Tibial nerve (tissue), 4 donors: ENCODE measurements around the gene ORM1. TPM values are rescaled to one million over a fixed set of nuclear protein-coding genes. Genes with fewer than 3 reads are reported as not detected.

ENCODE experiments used
- DNase-seq, 2 donors: peaks; one replicate each; pipeline ENCODE4 v3.0.0-alpha.2; 2019; ENCODE audit warnings: low spot score in 2 of 2
- H3K27ac ChIP-seq, 4 donors: fragments of 200-600 bp; sonication (generic) in 3 of 4; one replicate each; pipeline ENCODE4 v1.5.1; 2017 to 2019; ENCODE audit warnings: mild to moderate bottlenecking in 1 of 4
- H3K27me3 ChIP-seq, 2 donors: fragments of 200-600 bp; sonication (generic) in 1 of 2; one replicate each; pipeline versions ENCODE4 v1.5.1 to v1.6.0; 2017 to 2019
- H3K36me3 ChIP-seq, 3 donors: fragments of 200-600 bp; sonication (generic); one replicate each; pipeline ENCODE4 v1.5.1; 2018 to 2019
- H3K4me1 ChIP-seq, 4 donors: fragments of 200-600 bp; sonication (generic) in 3 of 4; one replicate each; pipeline ENCODE4 v1.5.1; 2017 to 2019
- H3K4me3 ChIP-seq, 4 donors: fragments of 200-600 bp; sonication (generic) in 3 of 4; one replicate each; pipeline ENCODE4 v1.5.1; 2017 to 2019; ENCODE audit warnings: mild to moderate bottlenecking in 1 of 4, moderate library complexity in 1 of 4
- H3K9me3 ChIP-seq, 4 donors: fragments of 200-600 bp; sonication (generic) in 3 of 4; one replicate each; pipeline ENCODE4 v1.5.1; 2017 to 2019
- CTCF ChIP-seq, 5 experiments: fragments of 200-600 bp in 3 of 5; fragments of 450-650 bp in 2 of 5; sonication (generic) in 3 of 5; IDR thresholded peaks; one replicate each; pipeline ENCODE4 v1.5.1; 2016 to 2019; ENCODE audit warnings: antibody characterized with exemption in 5 of 5, mild to moderate bottlenecking in 3 of 5, moderate library complexity in 2 of 5
- EP300 ChIP-seq, 2 donors: sonication (generic); formaldehyde crosslinking; IDR thresholded peaks; one replicate each; pipeline ENCODE4 v1.6.1; 2017; ENCODE audit warnings: antibody characterized with exemption in 2 of 2, mild to moderate bottlenecking in 1 of 2
- POLR2A ChIP-seq, 2 donors: fragments of 450-650 bp; IDR thresholded peaks; one replicate each; pipeline ENCODE4 v1.6.1; 2017; ENCODE audit warnings: antibody characterized with exemption in 2 of 2, mild to moderate bottlenecking in 2 of 2, moderate library complexity in 2 of 2
- WGBS, 2 donors: methylation state at CpG; one replicate each; pipeline ENCODE4 v1.1.5; 2018; 5-methylcytosine and 5-hydroxymethylcytosine counted together
- total RNA-seq, 4 donors: library from RNA; depleted of rRNA; stranded (reverse); fragments of >200 nt; gene quantifications; one replicate each; pipeline ENCODE4 v1.1.0, GENCODE V29; 2016

ORM1 gene
- total RNA-seq, 4 donors from 2014 or later = not detected

- peaks cover 0 to 19% (median 0%) of the 10 kb centered on the region in 3 donors for H3K36me3 ChIP-seq
- no peak for DNase-seq
- TF ChIP-seq POLR2A (IDR thresholded peaks at IDR 0.05) (no peak), CTCF (IDR thresholded peaks at IDR 0.05) (no peak), EP300 (IDR thresholded peaks at IDR 0.05) (no peak)
- H3K4me1 ChIP-seq = peaks cover 0 to 17% (median 0%) of the 10 kb centered on the region in 4 donors
- no peak overlapping the region for H3K4me3 ChIP-seq
- H3K9me3 ChIP-seq = no peaks in the 10 kb centered on the region
- H3K27me3 ChIP-seq = no peaks in the 10 kb centered on the region
- 87 to 91% methylated on average over 6 to 11 of the region's 11 CpGs for WGBS, 2 donors
- H3K27ac ChIP-seq = no peak overlapping the region
Measured at GRCh38 chr9:114284316-114285060, 38.4 kb upstream of the ORM1 start.

GRCh38 chr9:114285166-114285867 lies 37.6 kb upstream of the ORM1 start:
- peaks cover 0 to 27% (median 0%) of the 10 kb centered on the region in 3 donors for H3K36me3 ChIP-seq
- DNase-seq = peak in 1 of 2 donors; percentile 1
- WGBS, 2 donors = 45 to 49% methylated on average over 18 to 20 of the region's 20 CpGs
- H3K27me3 ChIP-seq = no peaks in the 10 kb centered on the region
- peak overlapping the region in 1 of 4 donors; percentile 51 for H3K27ac ChIP-seq
- H3K4me3 ChIP-seq = no peak overlapping the region
- no peak for TF ChIP-seq POLR2A (IDR thresholded peaks at IDR 0.05)
- TF ChIP-seq CTCF (IDR thresholded peaks at IDR 0.05) = no peak
- TF ChIP-seq EP300 (IDR thresholded peaks at IDR 0.05) = no peak
- H3K4me1 ChIP-seq = peaks cover 0 to 17% (median 0%) of the 10 kb centered on the region in 4 donors
- H3K9me3 ChIP-seq = no peaks in the 10 kb centered on the region

- DNase-seq = no peak
- WGBS, 2 donors = 82 to 84% methylated on average over 10 of the region's 10 CpGs
- no peak for TF ChIP-seq CTCF (IDR thresholded peaks at IDR 0.05)
- no peak for TF ChIP-seq POLR2A (IDR thresholded peaks at IDR 0.05)
- TF ChIP-seq EP300 (IDR thresholded peaks at IDR 0.05) = no peak
- Histone ChIP-seq H3K9me3 (no peaks in the 10 kb centered on the region), H3K27ac (peak overlapping the region in 1 of 4 donors; percentile 51), H3K4me3 (no peak overlapping the region), H3K36me3 (peaks cover 0 to 31% (median 0%) of the 10 kb centered on the region in 3 donors), H3K27me3 (no peaks in the 10 kb centered on the region), H3K4me1 (peaks cover 0 to 12% (median 0%) of the 10 kb centered on the region in 4 donors)
Measured at GRCh38 chr9:114286146-114286679, 36.7 kb upstream of the ORM1 start.

GRCh38 chr9:114287001-114287762 lies 35.7 kb upstream of the ORM1 start:
- peak in 1 of 2 donors; percentile 5 for DNase-seq
- H3K27ac ChIP-seq = peak overlapping the region in 1 of 4 donors; percentile 39
- peaks cover 0 to 37% (median 0%) of the 10 kb centered on the region in 3 donors for H3K36me3 ChIP-seq
- H3K4me3 ChIP-seq = no peak overlapping the region
- no peaks in the 10 kb centered on the region for H3K27me3 ChIP-seq
- no peak for TF ChIP-seq CTCF (IDR thresholded peaks at IDR 0.05)
- no peak for TF ChIP-seq EP300 (IDR thresholded peaks at IDR 0.05)
- no peak for TF ChIP-seq POLR2A (IDR thresholded peaks at IDR 0.05)
- 81 to 85% methylated on average over 16 of the region's 16 CpGs for WGBS, 2 donors
- H3K4me1 ChIP-seq = peaks cover 0 to 5% (median 0%) of the 10 kb centered on the region in 4 donors
- no peaks in the 10 kb centered on the region for H3K9me3 ChIP-seq
